Erythroblast (primary cell): ENCODE measurements around the gene ZNF746.
"Not testable (repeated sequence)": the region's sequence is repeated elsewhere in the genome, so short reads cannot be mapped to it uniquely, and the experiment has no call there.

Experiments used
- DNase-seq, 2 experiments: peaks; one replicate each; lab custom pipeline; 2025; lab: John Stamatoyannopoulos, UW
- GATA1 ChIP-seq: IDR thresholded peaks from 2 replicates; pipeline ENCODE4 v1.6.1; 2011; ENCODE audit warnings: low read depth, mild to moderate bottlenecking, control low read depth, low read length, moderate library complexity
- POLR2A ChIP-seq: IDR thresholded peaks from 2 replicates; pipeline ENCODE4 v1.6.1; 2011; ENCODE audit warnings: mild to moderate bottlenecking, low read length

ZNF746 gene

GRCh38 chr7:149459540-149460452 lies 37.8 kb downstream of the ZNF746 start:
- TF ChIP-seq POLR2A (no peak), GATA1 (no peak)
- DNase-seq, result peak; percentile 55 to 72

- no peak for DNase-seq
- TF ChIP-seq GATA1 (no peak), POLR2A (no peak)
Observed at GRCh38 chr7:149459201-149459539, 38.4 kb downstream of the ZNF746 start.

- no peak for DNase-seq
- TF ChIP-seq GATA1 (no peak), POLR2A (no peak)
Observed at GRCh38 chr7:149458235-149458634, 39.4 kb downstream of the ZNF746 start.

GRCh38 chr7:149457766-149458165 lies 39.8 kb downstream of the ZNF746 start:
- TF ChIP-seq POLR2A (no peak), GATA1 (no peak)
- DNase-seq, result no peak

GRCh38 chr7:149456506-149457421 lies 40.8 kb downstream of the ZNF746 start:
- peak; percentile 70 to 87 for DNase-seq
- TF ChIP-seq GATA1 (no peak), POLR2A (no peak)

GRCh38 chr7:149455175-149455950 lies 42.2 kb downstream of the ZNF746 start:
- no peak for DNase-seq
- no peak for TF ChIP-seq POLR2A
- TF ChIP-seq GATA1, result no peak

- no peak for TF ChIP-seq POLR2A
- no peak for DNase-seq
Observed at GRCh38 chr7:149454750-149455149, 42.9 kb downstream of the ZNF746 start.

- DNase-seq, result no peak
- TF ChIP-seq POLR2A (no peak), GATA1 (no peak)
Observed at GRCh38 chr7:149454006-149454405, 43.6 kb downstream of the ZNF746 start.

- TF ChIP-seq POLR2A (no peak), GATA1 (no peak)
- DNase-seq, result no peak
Observed at GRCh38 chr7:149450821-149451220, 46.8 kb downstream of the ZNF746 start.

GRCh38 chr7:149449897-149450296 lies 47.7 kb downstream of the ZNF746 start:
- TF ChIP-seq GATA1 (no peak), POLR2A (no peak)
- DNase-seq, result no peak

GRCh38 chr7:149448961-149449360 lies 48.6 kb downstream of the ZNF746 start:
- no peak for DNase-seq
- no peak for TF ChIP-seq POLR2A
- no peak for TF ChIP-seq GATA1

- not testable (repeated sequence) for DNase-seq
Observed at GRCh38 chr7:149446026-149446425, 51.6 kb downstream of the ZNF746 start.

- TF ChIP-seq GATA1 (no peak), POLR2A (no peak)
- DNase-seq, result no peak
Observed at GRCh38 chr7:149444287-149444686, 53.3 kb downstream of the ZNF746 start.
